Ecto neural progenitor cell (in vitro differentiated cells): ENCODE data around the gene HDAC7.

Source experiments
- DNase-seq: peaks from one replicate; pipeline ENCODE4 v3.0.0-alpha.2; 2018; ENCODE audit warnings: low spot score

Gene HDAC7

DNA sequence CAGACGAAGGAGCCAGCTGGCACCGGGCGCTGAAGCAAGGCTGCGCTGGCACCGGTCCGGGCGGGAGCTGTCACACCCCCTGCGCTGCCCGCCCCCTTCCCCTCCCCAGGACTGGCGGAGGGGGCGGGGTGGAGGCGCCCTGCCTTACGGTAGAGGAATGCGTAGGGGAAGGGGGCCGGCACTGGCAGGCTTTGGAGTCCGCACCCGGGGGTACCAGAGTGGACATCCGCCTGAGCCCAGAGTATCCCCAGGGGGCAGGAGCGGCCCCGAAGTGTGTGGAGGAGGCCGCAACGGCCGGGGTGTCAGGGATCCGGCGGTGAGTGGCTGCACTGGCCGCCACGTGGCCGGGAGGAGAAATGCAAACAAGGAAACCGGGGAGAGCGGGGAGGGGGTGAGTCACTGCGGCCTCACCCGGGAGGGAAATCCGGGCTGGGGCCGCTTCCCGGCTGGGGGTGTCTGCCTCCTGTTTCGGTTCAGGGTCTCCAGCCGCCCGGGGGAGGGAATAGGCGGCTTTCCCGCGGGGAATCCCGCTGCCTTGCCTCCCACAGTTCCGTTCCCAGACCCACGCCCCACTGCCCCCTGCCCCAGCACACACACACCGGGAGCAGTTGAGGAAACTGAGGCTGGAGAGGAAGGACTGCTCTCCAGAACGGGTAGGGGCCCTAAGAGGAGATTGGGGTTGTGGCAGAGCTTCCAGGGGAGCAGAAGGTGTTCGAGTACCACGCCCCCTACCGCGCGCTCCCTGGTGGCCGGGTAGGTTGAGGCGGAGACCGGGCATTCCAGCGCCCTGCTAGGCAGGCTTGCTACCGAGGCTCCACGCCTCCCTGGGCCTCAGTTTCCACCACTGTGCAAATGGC, 60.6 kb downstream of the HDAC7 start, which contains the start of gene RAPGEF3:
Gene RAPGEF3 (minus strand): TSS at position 47 of the 857 bp plus-strand sequence. CDS start 324 bp downstream, outside the sequence.
- DNase-seq: peak; percentile 92

DNA sequence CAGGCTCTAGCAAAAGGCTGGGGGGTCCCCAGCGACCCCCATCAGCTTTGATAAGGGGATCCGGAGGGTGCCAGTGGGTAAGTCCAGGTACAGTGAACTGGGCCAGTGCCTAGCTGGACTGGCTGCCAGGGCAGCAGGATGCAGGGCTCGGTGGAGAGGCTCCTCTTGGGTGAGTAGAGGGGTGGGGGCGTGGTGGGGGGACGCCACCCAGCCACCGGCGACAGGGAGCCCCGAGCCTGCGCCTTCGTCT, 61.2 kb downstream of the HDAC7 start:
- no peak for DNase-seq

DNA sequence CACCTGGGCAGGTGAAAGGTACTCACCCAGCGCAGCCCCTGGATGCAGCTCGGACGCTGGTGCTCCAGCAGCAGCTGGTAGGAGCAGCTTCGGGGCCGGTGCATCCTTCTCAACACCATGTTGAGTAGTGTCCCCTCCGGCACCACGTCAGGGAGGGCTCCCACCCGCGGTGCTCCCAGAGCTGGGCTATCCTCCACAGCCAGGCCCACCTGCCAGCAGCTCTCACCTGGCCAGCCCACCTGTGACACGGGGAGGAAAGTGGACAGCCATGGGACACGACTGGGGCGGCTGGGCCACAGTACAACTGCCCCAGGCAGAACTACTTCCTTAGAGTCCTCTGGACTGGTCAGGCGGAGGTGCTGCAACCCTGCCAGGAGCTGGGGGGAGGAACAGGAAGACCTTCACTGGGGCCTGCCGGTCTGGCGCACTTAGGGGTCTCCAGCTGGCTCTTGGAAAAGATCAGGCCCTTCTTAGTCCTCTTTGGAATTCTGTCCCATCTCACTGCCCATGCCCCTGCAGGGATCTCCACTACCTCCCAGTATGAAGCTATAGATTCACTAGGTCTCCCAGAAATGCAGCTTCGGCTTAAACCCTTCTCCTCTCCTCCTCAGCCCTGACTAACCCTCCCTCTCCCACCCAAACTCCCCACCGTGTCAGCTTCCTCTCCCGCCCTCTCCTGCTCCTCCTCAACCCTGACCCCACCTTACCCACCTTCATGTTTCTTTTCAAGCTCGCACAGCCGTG, 61.7 kb downstream of the HDAC7 start:
- DNase-seq: no peak

DNA sequence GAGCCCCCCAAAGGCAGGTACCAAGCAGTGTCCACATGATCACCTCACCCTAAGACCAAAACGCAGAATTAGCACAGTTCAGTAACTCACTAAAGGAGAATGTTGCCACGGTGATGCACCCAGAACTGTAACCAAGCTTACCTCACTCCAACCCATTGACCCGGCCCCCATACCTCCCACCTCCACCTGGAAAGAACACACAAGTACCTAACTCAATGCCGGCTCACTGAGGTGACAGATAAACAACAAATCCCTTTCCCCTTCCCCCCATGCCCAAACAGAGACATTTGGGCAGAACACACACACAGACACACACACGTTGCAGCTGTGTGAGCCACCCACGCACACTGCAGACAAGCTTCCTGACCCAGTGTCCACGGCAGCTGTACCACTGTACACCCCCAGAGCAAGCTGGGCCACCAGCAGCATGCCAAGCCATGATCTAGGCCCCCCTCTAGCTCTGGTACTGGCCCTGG, 62.3 kb downstream of the HDAC7 start:
- DNase-seq: no peak

DNA sequence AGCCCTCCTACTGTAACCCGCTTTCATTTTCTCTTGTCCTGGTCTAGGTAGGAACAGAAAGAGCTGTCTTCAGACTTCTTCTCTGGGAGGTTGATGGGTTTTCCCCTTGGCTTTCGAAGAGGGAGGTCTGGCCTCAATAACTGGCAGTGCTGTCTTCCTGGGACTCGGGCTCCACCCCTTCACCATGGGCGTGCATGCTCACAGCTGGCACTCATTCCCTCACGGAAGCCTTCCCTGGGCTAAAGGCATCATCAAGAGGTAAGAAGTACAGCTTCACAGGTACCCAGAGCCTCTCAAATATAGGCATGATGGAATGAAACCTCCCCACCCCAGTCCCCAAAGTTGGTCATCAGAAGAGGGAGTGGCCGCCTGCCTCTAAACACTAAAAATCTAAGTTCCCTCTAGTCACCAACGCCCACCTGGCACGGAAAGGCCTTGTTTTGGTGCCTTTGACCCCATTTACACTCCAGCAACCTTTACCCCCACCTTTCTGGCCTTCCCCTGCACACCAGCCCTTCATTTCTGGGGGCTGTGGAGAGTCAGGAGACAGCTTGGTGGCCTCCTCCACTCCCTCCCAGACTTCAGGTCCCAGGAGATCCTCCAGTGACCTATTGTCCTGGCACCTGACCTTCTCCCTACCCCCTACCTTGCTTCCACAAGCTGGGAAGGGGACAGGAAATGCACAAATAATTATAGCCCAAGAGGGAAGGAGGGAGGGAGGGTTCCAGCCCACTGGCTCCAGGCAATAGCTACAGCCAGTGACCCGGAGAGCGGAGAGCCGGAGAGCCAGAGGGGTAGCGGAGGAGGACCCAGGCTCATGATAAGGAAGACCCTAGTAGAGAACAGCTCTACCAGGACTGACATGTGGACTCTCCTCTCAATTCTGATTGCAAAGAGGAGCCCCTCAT, 63.8 kb downstream of the HDAC7 start:
- DNase-seq: no peak

DNA sequence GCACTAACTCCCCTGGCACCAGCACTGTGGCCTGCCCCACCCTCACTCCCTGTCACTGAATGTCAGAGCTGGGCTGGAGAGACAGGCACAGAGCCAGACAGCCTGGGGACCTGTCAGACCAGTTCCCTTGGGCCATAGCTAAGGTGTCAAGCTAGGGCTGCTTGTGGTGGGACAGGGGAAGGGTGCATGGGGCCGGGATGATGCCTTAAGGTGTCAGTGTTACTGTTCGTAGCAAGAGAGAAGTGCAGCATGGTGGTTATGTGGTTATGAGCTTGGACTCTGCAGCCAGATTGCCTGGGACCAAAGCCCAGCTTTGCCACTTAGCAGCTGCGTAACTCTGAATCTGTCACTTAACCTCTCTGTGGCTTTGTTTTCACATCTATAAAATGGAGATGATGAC, 64.8 kb downstream of the HDAC7 start:
- no peak for DNase-seq

DNA sequence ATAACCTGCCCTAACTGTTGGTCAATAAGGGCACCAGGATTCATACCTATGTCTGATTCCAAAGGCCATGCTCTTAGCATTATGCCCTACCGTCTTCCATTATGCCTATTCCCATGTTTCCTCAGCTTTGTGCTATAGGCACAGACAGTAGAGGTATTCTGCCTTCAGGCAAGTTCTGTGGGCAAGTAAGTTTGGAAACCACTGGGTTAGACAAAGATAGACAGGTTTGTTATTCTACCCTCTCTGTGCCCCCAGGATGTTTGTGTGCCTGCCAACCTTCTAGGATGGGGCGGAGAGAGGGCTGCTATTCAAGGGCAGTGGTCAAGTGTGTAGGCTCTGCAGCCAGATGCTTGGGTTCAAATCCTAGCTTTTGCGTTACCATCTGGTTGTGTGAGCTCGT, 65.6 kb downstream of the HDAC7 start:
- DNase-seq: no peak

DNA sequence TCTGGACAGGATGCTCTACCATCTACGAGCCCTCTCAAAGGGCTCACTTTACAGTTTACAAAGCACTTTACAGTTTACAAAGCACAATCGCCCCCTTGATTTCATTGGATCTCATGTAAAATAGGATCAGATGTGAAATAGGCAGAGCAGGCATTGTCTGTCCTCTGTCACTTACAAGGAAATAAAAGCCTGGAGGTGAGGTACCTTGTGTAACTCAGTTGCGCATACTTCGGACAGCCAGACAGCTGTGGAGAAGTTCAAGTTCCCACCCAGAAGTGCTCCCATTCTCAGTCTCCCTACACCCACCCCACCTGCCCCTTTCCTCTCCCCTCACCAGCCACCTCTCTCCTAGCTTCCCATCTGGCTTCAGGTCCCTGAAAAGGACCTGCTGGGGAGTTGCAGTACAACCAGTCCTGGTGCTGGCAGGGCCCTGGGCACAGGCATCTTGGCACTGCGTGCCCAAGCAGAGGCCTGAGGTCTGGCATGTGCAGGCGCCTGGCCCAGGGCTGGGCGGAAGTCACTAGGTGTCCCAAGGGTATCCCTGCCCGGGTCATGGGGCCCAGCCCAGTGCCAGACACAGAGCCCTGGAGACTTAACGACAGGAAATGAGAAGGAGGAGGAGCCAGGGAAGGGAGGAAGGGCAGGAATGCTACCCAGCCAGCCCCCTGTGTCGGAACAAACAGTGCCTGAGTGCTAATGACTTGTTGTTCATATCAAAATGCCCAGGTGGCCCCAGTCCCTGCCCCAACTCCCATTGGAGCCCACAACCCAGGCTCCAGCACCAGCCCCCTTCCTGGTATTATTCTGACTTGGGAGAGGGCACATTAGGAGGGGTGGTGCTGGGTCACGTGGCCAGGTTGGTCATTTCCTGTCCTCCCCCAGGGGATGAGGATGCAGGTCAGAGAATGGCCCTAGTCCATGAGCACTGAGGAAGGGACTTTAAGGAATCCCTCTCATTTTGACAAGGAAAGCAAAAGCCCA, 66.4 kb downstream of the HDAC7 start:
- no peak for DNase-seq

DNA sequence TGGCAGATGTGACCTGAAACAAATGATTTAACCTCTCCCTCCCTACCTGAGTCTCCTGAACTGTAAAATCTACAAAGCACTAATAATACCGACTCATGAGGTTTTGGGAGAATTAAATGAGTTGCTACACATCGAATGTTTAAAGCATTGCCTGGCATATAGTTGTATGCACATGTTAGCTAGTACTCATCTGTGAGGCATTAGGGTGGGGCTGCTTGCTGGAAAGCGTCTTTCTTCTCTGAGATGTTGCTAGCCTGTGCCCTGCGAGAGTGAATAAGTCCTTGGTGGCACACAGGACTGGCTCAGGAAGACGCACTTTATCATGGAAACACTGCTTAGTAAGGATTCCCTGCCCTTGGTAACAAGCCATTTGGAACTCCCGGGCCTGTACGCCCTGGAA, 67.2 kb downstream of the HDAC7 start:
- DNase-seq: no peak

DNA sequence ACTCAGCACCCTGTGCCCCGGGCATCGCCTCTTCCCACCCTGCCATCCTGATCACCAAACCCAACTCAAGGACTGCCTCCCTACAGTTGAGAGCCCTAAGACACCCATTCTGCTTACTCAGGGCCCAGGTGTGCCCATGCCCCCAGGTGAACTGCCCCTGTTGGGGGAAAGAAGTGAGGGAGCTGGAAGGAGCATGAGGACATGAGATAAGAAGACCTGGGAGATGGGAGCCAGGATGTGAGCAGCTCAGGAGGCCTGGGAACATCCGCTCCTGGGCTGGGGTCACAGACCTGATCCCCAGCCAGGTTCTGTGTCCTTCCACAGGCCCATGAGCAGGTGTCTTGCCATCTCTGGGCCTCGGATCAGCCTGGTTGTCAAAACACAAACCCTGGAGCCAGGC, 67.6 kb downstream of the HDAC7 start:
- no peak for DNase-seq

DNA sequence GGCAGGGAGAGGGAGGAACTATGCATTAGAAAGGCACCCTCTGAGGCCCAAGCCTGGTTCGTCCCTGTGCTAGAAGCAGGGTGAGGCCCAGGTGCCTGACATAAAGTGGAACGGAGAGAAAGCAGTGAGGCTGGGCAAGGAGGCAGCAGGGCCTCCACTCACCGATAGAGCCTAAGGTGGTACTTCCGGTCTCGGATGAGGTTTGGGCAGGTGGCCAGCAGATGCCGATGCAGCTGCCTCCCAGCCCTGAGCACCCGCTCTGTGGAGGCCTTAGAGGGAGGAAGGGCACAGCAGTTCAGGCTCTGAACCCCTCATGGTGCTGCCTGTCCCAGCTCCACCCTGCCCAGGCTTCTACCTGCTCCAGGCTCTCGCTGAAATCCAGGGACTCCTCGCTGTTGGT, 68.1 kb downstream of the HDAC7 start:
- DNase-seq: no peak

DNA sequence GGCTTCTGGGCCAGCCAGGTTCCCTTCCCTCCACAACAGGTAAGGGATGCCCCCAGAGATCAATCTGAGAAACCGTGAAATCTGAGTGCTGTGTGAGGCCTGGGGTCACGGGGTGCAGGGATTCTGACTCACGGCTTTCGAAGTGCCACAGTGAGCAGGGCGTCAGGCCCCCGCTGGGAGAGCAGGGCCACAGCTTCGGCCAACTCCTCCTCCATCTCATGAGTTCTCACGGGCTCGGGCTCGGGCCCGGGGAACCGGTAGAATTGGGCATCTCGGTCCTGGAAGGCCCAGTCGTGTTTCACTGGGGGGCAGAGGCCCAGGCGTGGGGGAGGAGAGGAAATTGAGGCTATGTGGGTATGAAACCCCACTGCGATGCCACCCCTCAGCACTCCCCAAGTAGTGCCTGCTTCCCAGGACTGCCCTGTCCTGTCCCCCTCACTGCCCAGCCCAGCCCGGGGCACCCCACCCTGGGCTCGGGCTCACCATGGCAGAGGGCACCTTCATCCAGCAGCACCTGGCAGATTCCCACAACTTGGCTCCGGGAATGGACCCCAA, 68.7 kb downstream of the HDAC7 start:
- no peak for DNase-seq

DNA sequence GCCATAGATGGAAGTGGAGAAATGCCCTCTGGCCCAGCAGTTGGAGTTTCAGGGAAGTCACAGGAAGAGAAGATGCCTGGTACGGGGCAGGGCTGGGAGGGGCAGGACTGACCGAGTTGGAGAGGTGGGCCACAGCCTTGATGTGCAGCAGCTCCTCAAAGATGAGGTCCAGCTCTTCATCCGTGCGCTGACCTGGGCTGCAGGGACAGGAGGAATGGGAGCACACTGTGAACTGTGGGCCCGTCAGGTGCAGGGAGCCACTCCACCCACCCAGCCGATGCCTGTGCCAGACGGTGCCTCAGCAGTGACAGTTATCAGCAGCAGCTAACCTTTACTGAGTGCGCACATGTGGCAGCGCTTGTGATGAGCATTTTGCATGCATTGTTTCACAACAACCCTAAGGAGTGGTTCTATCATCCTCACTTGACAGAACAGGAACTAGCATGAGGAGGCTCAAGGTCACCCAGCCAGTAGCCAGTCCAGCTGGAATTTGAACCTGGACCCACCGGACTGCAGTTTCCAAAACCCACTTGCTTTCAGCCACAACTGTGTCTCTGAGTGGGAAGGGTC, 69.4 kb downstream of the HDAC7 start:
- DNase-seq: no peak

DNA sequence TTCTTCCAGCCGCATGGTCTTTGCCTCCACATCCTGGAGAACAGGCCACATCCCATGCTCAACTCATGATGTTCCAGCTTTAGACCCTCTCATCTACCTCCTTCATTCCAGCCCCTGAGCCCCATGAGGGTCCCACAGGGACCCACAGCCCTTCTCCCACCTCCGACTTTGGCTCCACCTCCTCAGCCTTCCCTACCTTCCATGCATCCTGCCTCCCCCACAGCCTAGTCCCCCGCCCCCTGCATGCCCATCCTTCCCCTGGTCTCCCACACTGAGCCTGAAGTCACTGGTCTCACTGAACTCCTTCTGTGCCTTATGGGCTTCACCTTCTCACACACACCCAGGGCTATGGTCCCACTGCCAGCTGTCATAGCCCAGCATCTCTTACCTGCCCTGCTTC, 70.8 kb downstream of the HDAC7 start:
- DNase-seq: no peak

DNA sequence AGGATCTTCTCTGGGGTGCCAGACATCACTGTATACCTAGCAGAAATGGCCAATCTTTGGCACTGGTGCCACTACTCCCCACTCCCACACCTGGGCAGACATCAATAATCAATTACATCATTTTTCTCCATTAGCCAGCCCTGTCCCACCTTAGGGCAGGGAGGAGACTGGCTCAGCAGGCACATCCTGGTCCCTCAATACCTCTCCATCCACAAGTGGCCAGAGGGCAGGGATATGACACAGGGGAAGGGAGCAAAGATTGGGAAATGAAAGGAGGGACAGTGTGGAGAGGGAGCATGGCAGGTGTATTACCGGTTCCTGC, 71.2 kb downstream of the HDAC7 start:
- DNase-seq: no peak

DNA sequence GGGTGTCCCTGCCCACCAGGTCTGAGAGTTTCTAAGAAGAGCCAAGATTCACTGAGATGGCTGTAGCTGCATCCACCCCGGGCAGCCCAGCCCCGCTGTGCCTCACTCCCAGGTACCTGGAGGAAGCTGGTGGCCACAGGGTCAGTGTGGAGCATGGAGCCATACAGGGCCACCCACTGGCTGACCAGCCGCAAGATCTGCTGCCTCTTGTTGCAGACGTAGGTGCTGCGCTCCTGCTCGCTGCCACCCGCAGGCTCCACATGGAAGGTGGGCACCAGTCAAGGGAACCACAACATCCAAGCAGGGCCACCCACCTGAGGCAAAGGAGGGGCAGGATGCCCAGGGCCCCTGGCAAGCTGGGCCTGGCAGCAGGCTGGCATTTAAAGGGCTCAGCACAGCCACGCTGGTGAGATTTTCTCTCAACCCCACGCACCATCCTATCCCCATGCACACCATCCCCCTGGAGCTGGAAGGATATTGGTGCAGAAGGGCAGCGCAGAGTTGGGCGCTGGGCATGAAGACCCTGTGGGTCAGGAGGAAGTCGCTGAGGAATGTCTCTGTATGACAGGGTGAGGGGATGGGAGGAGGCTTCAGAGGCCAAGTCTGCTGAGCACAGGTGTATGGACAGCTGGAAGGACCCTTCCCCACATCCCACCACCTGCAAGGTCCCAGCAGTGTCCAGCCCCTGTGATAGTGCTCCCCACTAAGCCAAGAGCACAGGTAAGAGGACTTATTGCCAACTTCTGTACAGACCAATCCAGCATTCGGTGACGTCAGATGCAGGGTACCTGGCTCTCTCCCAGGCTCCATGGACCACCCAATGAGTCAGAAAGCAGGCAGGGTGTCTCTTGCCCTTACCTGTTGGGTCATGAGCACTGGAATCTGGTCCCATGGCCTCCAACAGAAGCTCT, 71.9 kb downstream of the HDAC7 start:
- no peak for DNase-seq

DNA sequence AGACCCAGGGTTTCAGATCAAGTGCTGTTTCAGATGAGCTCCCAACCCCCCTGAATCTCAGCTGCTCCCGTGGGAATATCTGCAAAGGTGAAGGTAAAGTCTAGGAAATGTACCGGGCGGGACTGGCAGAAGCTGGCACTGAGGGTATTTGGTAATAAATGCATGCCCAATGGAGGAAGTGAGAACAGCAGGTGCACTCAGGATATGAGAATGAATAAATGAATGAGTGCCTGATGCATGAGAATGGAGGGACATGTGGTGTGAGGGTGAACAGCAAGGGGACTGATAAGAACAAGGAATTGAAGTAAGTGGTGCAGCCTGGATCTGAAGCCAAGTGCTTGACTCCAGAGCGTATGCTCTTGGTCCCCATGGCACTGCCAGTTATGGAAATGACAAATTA, 72.6 kb downstream of the HDAC7 start:
- no peak for DNase-seq

DNA sequence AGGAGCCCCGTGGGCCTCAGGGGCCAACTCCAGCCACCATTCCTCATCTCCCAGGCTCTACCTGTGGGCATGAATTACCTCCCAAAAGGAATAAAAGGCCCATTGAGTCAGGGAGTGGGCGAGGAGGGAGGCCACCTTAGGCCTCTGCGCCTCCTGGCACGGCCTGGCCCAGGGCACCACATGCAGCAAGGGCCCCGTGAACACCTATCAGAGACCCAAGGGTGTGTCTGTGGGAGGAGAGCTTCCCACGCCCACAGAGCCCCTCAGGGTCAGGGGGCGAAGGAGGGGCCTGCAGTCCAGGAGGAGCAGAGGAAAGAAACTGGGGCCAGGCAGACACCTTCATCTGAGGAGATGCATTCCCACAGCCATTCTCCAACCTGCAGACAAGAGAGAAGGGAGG, 73.2 kb downstream of the HDAC7 start:
- no peak for DNase-seq

DNA sequence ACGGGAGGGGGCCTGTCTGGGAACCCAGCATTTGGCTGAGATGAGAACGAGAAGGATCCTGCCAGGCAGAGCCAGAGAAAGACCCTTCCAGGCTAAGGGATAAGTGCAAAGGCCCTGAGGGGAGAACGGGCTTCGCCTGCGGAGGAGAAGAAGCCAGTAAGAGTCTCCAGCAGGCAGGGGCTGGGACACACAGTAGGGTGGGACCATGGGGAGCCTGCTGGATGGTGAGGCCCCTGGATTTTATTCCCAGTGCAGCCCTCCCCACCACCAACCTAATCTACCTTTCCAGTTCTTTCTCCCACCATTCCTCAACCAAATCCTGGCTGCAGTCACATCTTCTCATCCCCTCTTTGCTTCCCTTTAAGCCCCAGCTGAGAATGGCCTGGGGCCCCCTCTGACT, 73.6 kb downstream of the HDAC7 start:
- DNase-seq: no peak
